ENCODE data around the gene CFAP43. TPM values are rescaled to one million over a fixed set of nuclear protein-coding genes. Genes with fewer than 3 reads are reported as not detected.

The CFAP43 gene
- total RNA-seq, 1 experiment from 2014 or later, result 6.0 TPM

GRCh38 chr10:104092749-104093148 lies 139.4 kb downstream of the CFAP43 start:
- no peaks in the 10 kb centered on the region for H3K27me3 ChIP-seq (ENCODE audit: insufficient read depth, low read depth)
- BruUV-seq (replicated peaks), result no TSS peak
- no peak overlapping the region for H3K27ac ChIP-seq
- H3K4me3 ChIP-seq, result no peak overlapping the region
- H3K9me3 ChIP-seq (ENCODE audit: insufficient read depth, low read depth), result peaks cover 19% of the 10 kb centered on the region; the same call in 1 of the 2 replicates
- no peaks in the 10 kb centered on the region for H4K20me1 ChIP-seq (ENCODE audit: insufficient read depth)
- CTCF ChIA-PET, result no interaction called here
- H3K4me2 ChIP-seq, result no peak overlapping the region
- no peak for DNase-seq
- intact Hi-C loops (cut with micrococcal nuclease; ENCODE audit: unreplicated experiment), result no loop called here
- no peak overlapping the region for H2AFZ ChIP-seq
- H3K4me1 ChIP-seq (replicated peaks; ENCODE audit: insufficient read depth), result no peaks in the 10 kb centered on the region
- POLR2A ChIA-PET (ENCODE audit: unreplicated experiment), result no interaction called here
- no peaks in the 10 kb centered on the region for H3K79me2 ChIP-seq (ENCODE audit: low read depth)
- H3F3A ChIP-seq (ENCODE audit: insufficient read depth, low read depth), result peaks cover 16% of the 10 kb centered on the region
- H3K9me2 ChIP-seq (ENCODE audit: insufficient read depth), result no peaks in the 10 kb centered on the region
- TF ChIP-seq CTCF (conservative IDR thresholded peaks at IDR 0.05) (no peak), EZH2 (IDR thresholded peaks at IDR 0.05; ENCODE audit: low read depth) (no peak)
- no peaks in the 10 kb centered on the region; the same call in 1 of the 2 replicates for H3K36me3 ChIP-seq (ENCODE audit: low read depth)

- Histone ChIP-seq H3K79me2 (ENCODE audit: low read depth) (no peaks in the 10 kb centered on the region), H3K9me3 (ENCODE audit: insufficient read depth, low read depth) (peaks cover 19% of the 10 kb centered on the region; the same call in 1 of the 2 replicates), H3K4me1 (replicated peaks; ENCODE audit: insufficient read depth) (peaks cover 7% of the 10 kb centered on the region), H2AFZ (no peak overlapping the region), H3K4me2 (no peak overlapping the region), H4K20me1 (ENCODE audit: insufficient read depth) (no peaks in the 10 kb centered on the region), H3K36me3 (ENCODE audit: low read depth) (no peaks in the 10 kb centered on the region; the same call in 1 of the 2 replicates), H3K27ac (no peak overlapping the region), H3F3A (ENCODE audit: insufficient read depth, low read depth) (peaks cover 16% of the 10 kb centered on the region), H3K4me3 (no peak overlapping the region), H3K27me3 (ENCODE audit: insufficient read depth, low read depth) (no peaks in the 10 kb centered on the region), H3K9me2 (ENCODE audit: insufficient read depth) (no peaks in the 10 kb centered on the region)
- intact Hi-C loops (cut with micrococcal nuclease; ENCODE audit: unreplicated experiment), result no loop called here
- CTCF ChIA-PET, result no interaction called here
- BruUV-seq (replicated peaks), result no TSS peak
- TF ChIP-seq EZH2 (IDR thresholded peaks at IDR 0.05; ENCODE audit: low read depth) (no peak), CTCF (conservative IDR thresholded peaks at IDR 0.05) (no peak)
- no peak for DNase-seq
- POLR2A ChIA-PET (ENCODE audit: unreplicated experiment), result no interaction called here
These were observed 141.6 kb downstream of the CFAP43 start for GRCh38 chr10:104090611-104091010.

- no peak overlapping the region for H3K27ac ChIP-seq
- no peak overlapping the region for H3K4me3 ChIP-seq
- TF ChIP-seq EZH2 (IDR thresholded peaks at IDR 0.05; ENCODE audit: low read depth), result no peak
- TF ChIP-seq CTCF (conservative IDR thresholded peaks at IDR 0.05), result no peak
- POLR2A ChIA-PET (ENCODE audit: unreplicated experiment), result interaction anchor here (0.5 kb wide), 1 partner anchor 553 kb away, joined by 3 read pairs; no protein-coding TSS in a partner anchor
- H3F3A ChIP-seq (ENCODE audit: insufficient read depth, low read depth), result peaks cover 16% of the 10 kb centered on the region
- H3K36me3 ChIP-seq (ENCODE audit: low read depth), result no peaks in the 10 kb centered on the region; the same call in 1 of the 2 replicates
- H2AFZ ChIP-seq, result no peak overlapping the region
- no peak overlapping the region for H3K4me2 ChIP-seq
- no peaks in the 10 kb centered on the region for H3K27me3 ChIP-seq (ENCODE audit: insufficient read depth, low read depth)
- no peaks in the 10 kb centered on the region for H4K20me1 ChIP-seq (ENCODE audit: insufficient read depth)
- peaks cover 19% of the 10 kb centered on the region; the same call in 1 of the 2 replicates for H3K9me3 ChIP-seq (ENCODE audit: insufficient read depth, low read depth)
- no peaks in the 10 kb centered on the region for H3K79me2 ChIP-seq (ENCODE audit: low read depth)
- no peak for DNase-seq
- no TSS peak for BruUV-seq (replicated peaks)
- intact Hi-C loops (cut with micrococcal nuclease; ENCODE audit: unreplicated experiment), result no loop called here
- no peaks in the 10 kb centered on the region for H3K9me2 ChIP-seq (ENCODE audit: insufficient read depth)
- peaks cover 11% of the 10 kb centered on the region for H3K4me1 ChIP-seq (replicated peaks; ENCODE audit: insufficient read depth)
- CTCF ChIA-PET, result no interaction called here
These were observed 142.5 kb downstream of the CFAP43 start for GRCh38 chr10:104089621-104090020.
